ENCODE measurements around the gene PPM1N. TPM values are rescaled to one million over a fixed set of nuclear protein-coding genes. Genes with fewer than 3 reads are reported as not detected.

Gene PPM1N
- polyA plus RNA-seq, 1 experiment: 1.2 TPM

DNA sequence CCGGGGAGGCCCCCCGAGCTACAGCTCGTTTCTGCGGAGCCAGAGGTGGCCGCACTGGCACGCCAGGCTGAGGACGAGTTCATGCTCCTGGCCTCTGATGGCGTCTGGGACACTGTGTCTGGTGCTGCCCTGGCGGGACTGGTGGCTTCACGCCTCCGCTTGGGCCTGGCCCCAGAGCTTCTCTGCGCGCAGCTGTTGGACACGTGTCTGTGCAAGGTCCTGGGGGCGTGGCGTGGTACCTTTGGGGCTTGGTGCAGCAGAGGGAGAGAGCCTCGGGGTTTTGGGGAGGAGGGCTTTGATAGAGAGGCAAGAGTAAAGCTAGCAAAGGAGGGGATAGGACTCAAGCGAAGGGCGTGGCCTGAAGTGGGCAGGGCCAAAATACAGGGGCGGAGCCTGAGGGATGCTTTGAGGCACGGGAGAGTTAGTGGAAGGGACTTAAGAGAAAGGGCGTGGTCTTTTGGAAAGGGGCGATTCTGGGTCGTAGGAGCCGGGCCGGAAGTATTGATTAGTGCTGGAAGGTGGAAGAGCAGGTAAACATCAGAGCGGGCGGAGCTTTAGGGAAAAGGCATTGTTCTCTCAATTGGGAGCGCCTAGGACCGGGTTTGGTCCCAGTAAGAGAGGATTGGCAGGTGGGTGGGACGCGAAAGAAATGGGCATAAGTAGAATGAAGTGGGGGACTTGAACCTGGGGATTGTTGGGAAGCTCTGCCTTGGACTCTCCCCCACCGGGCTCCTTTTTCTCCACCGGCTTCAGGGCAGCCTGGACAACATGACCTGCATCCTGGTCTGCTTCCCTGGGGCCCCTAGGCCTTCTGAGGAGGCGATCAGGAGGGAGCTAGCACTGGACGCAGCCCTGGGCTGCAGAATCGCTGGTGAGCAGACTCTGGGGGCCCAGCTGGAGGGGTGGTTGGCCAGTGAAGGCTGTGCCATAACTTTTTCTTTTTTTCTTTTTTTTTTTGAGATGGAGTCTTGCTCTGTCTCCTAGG, 1.2 kb downstream of the PPM1N start:
- H3K27me3 ChIP-seq (ENCODE audit: control insufficient read depth, insufficient read depth, low read length): no peaks in the 10 kb centered on the region
- no peaks in the 10 kb centered on the region for H3K36me3 ChIP-seq (ENCODE audit: control insufficient read depth, insufficient read depth, low read length)
- H3K4me3 ChIP-seq (ENCODE audit: low read depth, low read length): no peak overlapping the region; the same call in 1 of the 2 replicates
- no peak for DNase-seq (ENCODE audit: low read depth)
- ChIA-PET POLR2A (no interaction called here), CTCF (interaction anchor here (0.6 to 3.8 kb wide), 7 partner anchors 14 to 108 kb away, joined by 3 to 14 read pairs (median 4); no protein-coding TSS in a partner anchor)
- TF ChIP-seq, protein P1, sequence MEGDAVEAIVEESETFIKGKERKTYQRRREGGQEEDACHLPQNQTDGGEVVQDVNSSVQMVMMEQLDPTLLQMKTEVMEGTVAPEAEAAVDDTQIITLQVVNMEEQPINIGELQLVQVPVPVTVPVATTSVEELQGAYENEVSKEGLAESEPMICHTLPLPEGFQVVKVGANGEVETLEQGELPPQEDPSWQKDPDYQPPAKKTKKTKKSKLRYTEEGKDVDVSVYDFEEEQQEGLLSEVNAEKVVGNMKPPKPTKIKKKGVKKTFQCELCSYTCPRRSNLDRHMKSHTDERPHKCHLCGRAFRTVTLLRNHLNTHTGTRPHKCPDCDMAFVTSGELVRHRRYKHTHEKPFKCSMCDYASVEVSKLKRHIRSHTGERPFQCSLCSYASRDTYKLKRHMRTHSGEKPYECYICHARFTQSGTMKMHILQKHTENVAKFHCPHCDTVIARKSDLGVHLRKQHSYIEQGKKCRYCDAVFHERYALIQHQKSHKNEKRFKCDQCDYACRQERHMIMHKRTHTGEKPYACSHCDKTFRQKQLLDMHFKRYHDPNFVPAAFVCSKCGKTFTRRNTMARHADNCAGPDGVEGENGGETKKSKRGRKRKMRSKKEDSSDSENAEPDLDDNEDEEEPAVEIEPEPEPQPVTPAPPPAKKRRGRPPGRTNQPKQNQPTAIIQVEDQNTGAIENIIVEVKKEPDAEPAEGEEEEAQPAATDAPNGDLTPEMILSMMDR (IDR thresholded peaks at IDR 0.05; ENCODE audit: insufficient read depth, low read depth, low read length): no peak

DNA sequence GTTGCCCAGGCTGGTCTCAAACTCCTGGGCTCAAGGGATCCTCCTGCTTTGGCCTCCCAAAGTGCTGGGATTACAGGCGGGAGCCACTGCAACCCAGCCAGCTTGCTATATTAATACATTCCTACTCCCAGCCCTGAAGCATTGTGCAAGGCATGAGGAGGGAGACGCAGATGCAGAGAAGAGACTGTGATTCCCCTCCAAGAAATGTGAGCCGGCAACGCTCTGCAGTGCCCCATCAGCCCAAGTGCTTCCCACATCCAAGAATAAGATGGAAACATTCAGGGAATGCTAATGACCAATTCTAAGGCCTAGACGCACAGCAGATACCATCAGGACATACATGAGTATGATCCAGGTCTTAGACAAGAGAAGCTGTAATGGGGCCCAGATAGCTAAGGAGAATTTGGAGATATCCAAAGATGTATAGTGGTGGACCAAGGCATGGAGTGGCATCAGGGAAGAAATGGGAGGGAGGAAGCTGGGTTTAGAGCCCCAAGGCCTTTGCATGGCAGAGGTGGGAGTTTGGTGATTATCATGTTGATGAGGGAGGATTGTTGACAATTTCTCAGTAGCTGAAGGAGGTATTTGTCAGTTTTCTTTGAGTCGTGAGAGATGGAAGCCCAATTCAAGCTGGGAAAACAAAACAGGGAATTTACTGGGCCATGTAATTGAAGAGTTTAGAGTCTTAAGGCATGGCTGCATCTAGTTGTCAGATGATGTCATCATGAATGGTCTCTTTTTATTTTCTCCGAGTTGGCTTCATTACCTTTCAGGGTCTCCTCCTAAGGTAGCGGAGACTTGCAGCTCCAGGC, 2.9 kb downstream of the PPM1N start:
- Histone ChIP-seq H3K4me3 (ENCODE audit: low read depth, low read length) (no peak overlapping the region), H3K36me3 (ENCODE audit: control insufficient read depth, insufficient read depth, low read length) (no peaks in the 10 kb centered on the region), H3K27me3 (ENCODE audit: control insufficient read depth, insufficient read depth, low read length) (no peaks in the 10 kb centered on the region)
- ChIA-PET POLR2A (no interaction called here), CTCF (interaction anchor here (0.7 to 3.8 kb wide), 2 partner anchors 15 to 62 kb away, joined by 3 to 14 read pairs; no protein-coding TSS in a partner anchor)
- TF ChIP-seq, protein P1 (IDR thresholded peaks at IDR 0.05; ENCODE audit: insufficient read depth, low read depth, low read length): no peak
- DNase-seq (ENCODE audit: low read depth): no peak

DNA sequence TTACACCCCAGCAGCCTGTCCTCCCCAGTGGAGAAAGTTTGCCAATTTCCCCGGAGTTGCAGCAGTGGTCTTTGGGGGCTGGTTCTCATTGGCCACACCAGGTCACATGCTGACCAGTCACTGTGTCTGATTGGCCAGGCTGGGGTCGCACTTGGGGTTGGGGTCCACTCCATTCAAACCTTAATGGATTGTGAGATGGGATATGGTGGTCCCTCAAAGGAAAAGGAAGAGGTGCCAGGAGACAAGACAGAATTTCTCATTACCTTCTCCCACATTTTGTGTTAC, 3.4 kb downstream of the PPM1N start:
- Histone ChIP-seq H3K4me3 (ENCODE audit: low read depth, low read length) (no peak overlapping the region), H3K27me3 (ENCODE audit: control insufficient read depth, insufficient read depth, low read length) (no peaks in the 10 kb centered on the region), H3K36me3 (ENCODE audit: control insufficient read depth, insufficient read depth, low read length) (no peaks in the 10 kb centered on the region)
- TF ChIP-seq, protein P1 (IDR thresholded peaks at IDR 0.05; ENCODE audit: insufficient read depth, low read depth, low read length): no peak
- DNase-seq (ENCODE audit: low read depth): no peak
- POLR2A ChIA-PET: no interaction called here
- CTCF ChIA-PET: interaction anchor here (0.7 kb wide), 1 partner anchor 15 kb away, joined by 3 read pairs; no protein-coding TSS in a partner anchor

DNA sequence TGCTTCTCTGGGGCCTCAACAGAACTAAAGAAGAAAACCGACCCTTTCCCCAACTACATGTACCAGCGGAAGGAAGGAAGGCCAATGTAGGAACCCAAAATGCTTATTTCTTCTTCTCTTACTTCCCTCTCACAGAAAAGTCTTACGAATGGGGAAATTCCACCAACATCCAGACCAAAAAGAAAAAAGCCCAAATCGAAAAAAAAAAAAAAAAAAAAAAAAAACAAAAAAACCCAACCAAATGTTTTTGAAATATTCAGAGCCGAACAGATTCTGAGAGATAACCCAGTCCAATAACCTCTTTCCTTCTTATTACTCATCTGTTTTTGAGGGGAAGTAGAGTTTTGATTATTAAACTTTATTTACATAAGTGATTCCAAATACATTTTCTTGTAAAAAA, 3.9 kb downstream of the PPM1N start:
- Histone ChIP-seq H3K27me3 (ENCODE audit: control insufficient read depth, insufficient read depth, low read length) (no peaks in the 10 kb centered on the region), H3K4me3 (ENCODE audit: low read depth, low read length) (no peak overlapping the region), H3K36me3 (ENCODE audit: control insufficient read depth, insufficient read depth, low read length) (no peaks in the 10 kb centered on the region)
- no peak for DNase-seq (ENCODE audit: low read depth)
- ChIA-PET POLR2A (no interaction called here), CTCF (no interaction called here)
- TF ChIP-seq, protein P1 (IDR thresholded peaks at IDR 0.05; ENCODE audit: insufficient read depth, low read depth, low read length): no peak

DNA sequence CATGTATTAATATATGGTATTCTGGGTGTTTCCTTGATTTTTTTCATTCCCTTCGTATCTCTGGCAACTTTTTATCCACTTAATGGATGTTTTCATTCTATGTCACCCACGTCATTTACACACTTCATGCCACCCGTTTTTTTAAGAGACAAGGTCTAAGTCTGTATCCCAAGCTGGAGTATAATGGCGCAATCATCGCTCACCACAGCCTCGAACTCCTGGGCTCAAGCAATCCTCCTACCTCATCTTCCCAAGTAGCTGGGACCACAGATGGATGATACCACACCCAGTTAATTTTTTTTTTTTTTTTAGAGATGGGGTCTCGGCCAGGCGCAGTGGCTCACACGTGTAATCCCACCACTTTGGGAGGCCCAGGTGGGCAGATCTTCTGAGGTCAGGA, 5.7 kb downstream of the PPM1N start:
- no peaks in the 10 kb centered on the region for H3K36me3 ChIP-seq (ENCODE audit: control insufficient read depth, insufficient read depth, low read length)
- no peaks in the 10 kb centered on the region for H3K27me3 ChIP-seq (ENCODE audit: control insufficient read depth, insufficient read depth, low read length)
- no peak overlapping the region for H3K4me3 ChIP-seq (ENCODE audit: low read depth, low read length)
- TF ChIP-seq, protein P1 (IDR thresholded peaks at IDR 0.05; ENCODE audit: insufficient read depth, low read depth, low read length): no peak
- ChIA-PET POLR2A (no interaction called here), CTCF (interaction anchor here (0.7 to 1.9 kb wide), 4 partner anchors 9 to 19 kb away, joined by 3 to 13 read pairs (median 4); no protein-coding TSS in a partner anchor)
- DNase-seq (ENCODE audit: low read depth): no peak
